Body of pancreas (tissue), 4 donors: Measurements from ENCODE around the gene NOG.

Source experiments
- POLR2A ChIP-seq, 3 donors: fragments of 450-650 bp; IDR thresholded peaks; one replicate each; pipeline ENCODE4 v1.6.1; 2016; ENCODE audit warnings: antibody characterized with exemption in 3 of 3, mild to moderate bottlenecking in 2 of 3
- TF ChIP-seq, protein P1 (sequence below), 7 experiments: fragments of 450-650 bp in 4 of 7; fragments of 200-600 bp in 3 of 7; sonication (generic) in 3 of 7; IDR thresholded peaks; one replicate each; pipeline ENCODE4 v1.5.1; 2016 to 2019; ENCODE audit warnings: antibody characterized with exemption in 7 of 7

- TF ChIP-seq POLR2A (IDR thresholded peaks at IDR 0.05) = no peak
- TF ChIP-seq, protein P1, sequence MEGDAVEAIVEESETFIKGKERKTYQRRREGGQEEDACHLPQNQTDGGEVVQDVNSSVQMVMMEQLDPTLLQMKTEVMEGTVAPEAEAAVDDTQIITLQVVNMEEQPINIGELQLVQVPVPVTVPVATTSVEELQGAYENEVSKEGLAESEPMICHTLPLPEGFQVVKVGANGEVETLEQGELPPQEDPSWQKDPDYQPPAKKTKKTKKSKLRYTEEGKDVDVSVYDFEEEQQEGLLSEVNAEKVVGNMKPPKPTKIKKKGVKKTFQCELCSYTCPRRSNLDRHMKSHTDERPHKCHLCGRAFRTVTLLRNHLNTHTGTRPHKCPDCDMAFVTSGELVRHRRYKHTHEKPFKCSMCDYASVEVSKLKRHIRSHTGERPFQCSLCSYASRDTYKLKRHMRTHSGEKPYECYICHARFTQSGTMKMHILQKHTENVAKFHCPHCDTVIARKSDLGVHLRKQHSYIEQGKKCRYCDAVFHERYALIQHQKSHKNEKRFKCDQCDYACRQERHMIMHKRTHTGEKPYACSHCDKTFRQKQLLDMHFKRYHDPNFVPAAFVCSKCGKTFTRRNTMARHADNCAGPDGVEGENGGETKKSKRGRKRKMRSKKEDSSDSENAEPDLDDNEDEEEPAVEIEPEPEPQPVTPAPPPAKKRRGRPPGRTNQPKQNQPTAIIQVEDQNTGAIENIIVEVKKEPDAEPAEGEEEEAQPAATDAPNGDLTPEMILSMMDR (IDR thresholded peaks at IDR 0.05) = no peak
Observed at GRCh38 chr17:56597495-56597990, 4.0 kb downstream of the NOG start.
